Measurements from ENCODE around the gene SMIM33. TPM values are rescaled to one million over a fixed set of nuclear protein-coding genes. Genes with fewer than 3 reads are reported as not detected.

Gene SMIM33
- total and polyA plus RNA-seq, 2 of the 13 experiments (the other 11 are each of a cell fraction or from before 2014, with no cell fraction given), result not detected

GRCh38 chr5:139473565-139473964, 2.8 kb downstream of the SMIM33 start:
- in situ Hi-C loops (cut with HindIII; ENCODE audit: extremely low pct_ligation_motif_present, low pct_unique_long_range_greater_than_20kb) (no loop called here), intact Hi-C loops (cut with micrococcal nuclease; ENCODE audit: unreplicated experiment) (no loop called here)
- H4K20me1 ChIP-seq (ENCODE audit: insufficient read depth, low read length), result no peaks in the 10 kb centered on the region
- H3K9ac ChIP-seq (ENCODE audit: insufficient read depth, low read depth, low read length), result no peak overlapping the region
- no peak overlapping the region for H3K4me3 ChIP-seq (replicated peaks in 1 of 3; ENCODE audit: insufficient read depth in 1 of 3, low read depth in 2 of 3, low read length in 3 of 3)
- ChIA-PET POLR2A (no interaction called here), CTCF (ENCODE audit: low intra/inter-chr PET ratio, low total read pairs) (no interaction called here)
- FAIRE-seq (no peak), ATAC-seq (no peak), DNase-seq (ENCODE audit: low spot score) (no peak)
- BruUV-seq (replicated peaks), result no TSS peak
- peak overlapping the region; percentile 46 for H3K4me2 ChIP-seq (ENCODE audit: low read depth, low read length)
- no peaks in the 10 kb centered on the region for H3K36me3 ChIP-seq (replicated peaks in 1 of 2; ENCODE audit: control insufficient read depth in 1 of 2, insufficient read depth in 2 of 2, low read length in 2 of 2)
- H3K9me3 ChIP-seq (ENCODE audit: low read length), result no peaks in the 10 kb centered on the region
- H3K27me3 ChIP-seq (ENCODE audit: control insufficient read depth in 1 of 2, insufficient read depth in 2 of 2, low read length in 2 of 2), result peaks cover 4 to 22% of the 10 kb centered on the region in 2 experiments; a peak in 4 of 5 replicates
- TF ChIP-seq, protein P1, sequence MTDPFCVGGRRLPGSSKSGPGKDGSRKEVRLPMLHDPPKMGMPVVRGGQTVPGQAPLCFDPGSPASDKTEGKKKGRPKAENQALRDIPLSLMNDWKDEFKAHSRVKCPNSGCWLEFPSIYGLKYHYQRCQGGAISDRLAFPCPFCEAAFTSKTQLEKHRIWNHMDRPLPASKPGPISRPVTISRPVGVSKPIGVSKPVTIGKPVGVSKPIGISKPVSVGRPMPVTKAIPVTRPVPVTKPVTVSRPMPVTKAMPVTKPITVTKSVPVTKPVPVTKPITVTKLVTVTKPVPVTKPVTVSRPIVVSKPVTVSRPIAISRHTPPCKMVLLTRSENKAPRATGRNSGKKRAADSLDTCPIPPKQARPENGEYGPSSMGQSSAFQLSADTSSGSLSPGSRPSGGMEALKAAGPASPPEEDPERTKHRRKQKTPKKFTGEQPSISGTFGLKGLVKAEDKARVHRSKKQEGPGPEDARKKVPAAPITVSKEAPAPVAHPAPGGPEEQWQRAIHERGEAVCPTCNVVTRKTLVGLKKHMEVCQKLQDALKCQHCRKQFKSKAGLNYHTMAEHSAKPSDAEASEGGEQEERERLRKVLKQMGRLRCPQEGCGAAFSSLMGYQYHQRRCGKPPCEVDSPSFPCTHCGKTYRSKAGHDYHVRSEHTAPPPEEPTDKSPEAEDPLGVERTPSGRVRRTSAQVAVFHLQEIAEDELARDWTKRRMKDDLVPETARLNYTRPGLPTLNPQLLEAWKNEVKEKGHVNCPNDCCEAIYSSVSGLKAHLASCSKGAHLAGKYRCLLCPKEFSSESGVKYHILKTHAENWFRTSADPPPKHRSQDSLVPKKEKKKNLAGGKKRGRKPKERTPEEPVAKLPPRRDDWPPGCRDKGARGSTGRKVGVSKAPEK (CRISPR knock-in tag; IDR thresholded peaks at IDR 0.05; ENCODE audit: borderline replicate concordance), result no peak
- no peaks in the 10 kb centered on the region for H3K79me2 ChIP-seq (ENCODE audit: insufficient read depth, low read length)
- WGBS (ENCODE audit: low lambda C conversion rate), result 44% methylated on average over 2 of the region's 2 CpGs
- H3K27ac ChIP-seq (ENCODE audit: extremely low read length, insufficient read depth, low read length), result no peak overlapping the region
- H3K4me1 ChIP-seq (ENCODE audit: insufficient read depth, low read length), result peaks cover 22% of the 10 kb centered on the region
- H2AFZ ChIP-seq (ENCODE audit: low read length), result no peak overlapping the region

DNA sequence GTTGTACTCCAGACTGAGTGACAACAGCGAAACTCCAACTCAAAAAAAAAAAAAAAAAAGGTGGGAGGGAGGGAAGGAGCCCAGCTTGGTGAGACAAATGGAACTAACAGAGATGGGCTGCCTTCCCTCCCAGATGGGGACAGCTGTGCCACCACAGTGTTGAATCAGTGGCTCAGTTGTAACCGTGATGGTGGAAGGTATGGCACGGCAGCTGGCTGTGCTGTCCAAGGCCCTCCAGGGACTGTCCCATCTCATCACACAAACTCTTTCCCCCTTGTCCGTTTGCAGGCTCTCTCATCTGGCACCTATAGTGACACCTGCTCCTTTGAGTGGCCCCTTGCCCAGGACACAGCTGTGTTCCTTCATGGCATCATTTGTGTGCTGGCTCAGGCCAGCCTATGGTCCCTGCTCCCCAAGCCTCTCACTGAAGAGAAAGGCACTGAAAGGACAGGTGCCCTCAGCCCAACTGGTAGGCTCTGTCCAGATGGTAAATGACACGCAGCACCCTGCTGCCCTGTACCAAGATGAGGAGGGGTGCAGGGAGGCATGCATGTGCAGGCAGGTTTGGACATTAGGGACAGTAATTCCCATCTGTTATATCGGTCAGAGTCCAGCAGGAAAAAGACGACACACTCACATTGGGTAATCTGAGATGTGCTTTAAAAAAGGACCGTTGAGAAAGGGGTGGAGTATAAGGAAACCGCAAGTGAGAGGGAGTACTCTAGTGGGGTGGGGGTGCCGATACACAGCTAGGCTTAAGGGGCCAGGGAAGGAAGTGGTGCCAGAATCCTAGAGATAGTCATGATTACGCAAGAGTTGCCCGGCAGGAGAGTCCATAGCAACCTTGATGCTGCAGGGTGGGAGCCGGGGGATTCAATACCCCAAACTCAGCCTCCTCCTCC, 4.3 kb downstream of the SMIM33 start:
- Histone ChIP-seq H3K36me3 (replicated peaks in 1 of 2; ENCODE audit: control insufficient read depth in 1 of 2, insufficient read depth in 2 of 2, low read length in 2 of 2) (no peaks in the 10 kb centered on the region), H4K20me1 (ENCODE audit: insufficient read depth, low read length) (no peaks in the 10 kb centered on the region), H3K4me3 (replicated peaks in 1 of 3; ENCODE audit: insufficient read depth in 1 of 3, low read depth in 2 of 3, low read length in 3 of 3) (no peak overlapping the region), H3K27ac (ENCODE audit: extremely low read length, insufficient read depth, low read length) (no peak overlapping the region), H3K4me2 (ENCODE audit: low read depth, low read length) (no peak overlapping the region), H2AFZ (ENCODE audit: low read length) (no peak overlapping the region), H3K9me3 (ENCODE audit: low read length) (no peaks in the 10 kb centered on the region), H3K27me3 (ENCODE audit: control insufficient read depth in 1 of 2, insufficient read depth in 2 of 2, low read length in 2 of 2) (peaks cover 2 to 22% of the 10 kb centered on the region in 2 experiments; a peak in 4 of 5 replicates), H3K9ac (ENCODE audit: insufficient read depth, low read depth, low read length) (no peak overlapping the region), H3K79me2 (ENCODE audit: insufficient read depth, low read length) (no peaks in the 10 kb centered on the region), H3K4me1 (ENCODE audit: insufficient read depth, low read length) (peaks cover 16% of the 10 kb centered on the region)
- 57% methylated on average over 13 of the region's 13 CpGs for WGBS (ENCODE audit: low lambda C conversion rate)
- CTCF ChIA-PET (ENCODE audit: low intra/inter-chr PET ratio, low total read pairs), result no interaction called here
- in situ Hi-C loops (cut with HindIII; ENCODE audit: extremely low pct_ligation_motif_present, low pct_unique_long_range_greater_than_20kb), result no loop called here
- ATAC-seq, result no peak
- POLR2A ChIA-PET, result no interaction called here
- no peak for DNase-seq (ENCODE audit: low spot score)
- no peak for FAIRE-seq
- BruUV-seq (replicated peaks), result no TSS peak
- intact Hi-C loops (cut with micrococcal nuclease; ENCODE audit: unreplicated experiment), result no loop called here
- TF ChIP-seq NCOR1 (IDR thresholded peaks at IDR 0.05; ENCODE audit: borderline replicate concordance, low read length) (no peak), CEBPB (IDR thresholded peaks at IDR 0.05; ENCODE audit: borderline replicate concordance, low read depth, low read length) (peak; percentile 92), SMC3 (IDR thresholded peaks at IDR 0.05; ENCODE audit: low read length) (0 out of 2 replicates have a peak, but pooled peaks have one; percentile 2), CEBPG (CRISPR knock-in tag; IDR thresholded peaks at IDR 0.05) (peak; percentile 59)

Measured in HepG2 (cell line).